ENCODE results near the gene LRRC36.
"Not testable (repeated sequence)": the region's sequence is repeated elsewhere in the genome, so short reads cannot be mapped to it uniquely, and the experiment has no call there.

The LRRC36 gene

DNA sequence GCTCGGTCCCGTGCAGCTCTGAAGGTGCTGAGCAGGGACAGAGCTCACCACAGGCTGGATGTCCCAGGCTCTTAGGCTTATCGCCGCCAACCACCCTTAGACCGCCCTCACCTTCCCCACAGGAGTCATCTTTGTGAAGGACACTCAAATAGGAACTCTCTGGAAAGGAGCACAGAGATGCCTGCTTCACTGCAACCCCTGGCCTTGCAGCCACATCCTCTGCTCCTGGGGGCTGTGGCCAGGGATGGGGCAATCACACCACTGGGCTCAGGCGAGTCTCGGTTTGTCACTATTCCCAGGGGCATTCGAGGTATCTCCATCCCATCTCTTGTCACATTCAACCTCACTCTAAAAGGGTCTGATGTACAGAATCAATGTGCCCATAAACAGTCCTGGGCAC, 78.7 kb downstream of the LRRC36 start:
- DNase-seq: no peak

- peak in 2 of 14 donors; percentile 31 to 35 for DNase-seq
Measured at GRCh38 chr16:67406111-67406971, 79.7 kb downstream of the LRRC36 start.

DNA sequence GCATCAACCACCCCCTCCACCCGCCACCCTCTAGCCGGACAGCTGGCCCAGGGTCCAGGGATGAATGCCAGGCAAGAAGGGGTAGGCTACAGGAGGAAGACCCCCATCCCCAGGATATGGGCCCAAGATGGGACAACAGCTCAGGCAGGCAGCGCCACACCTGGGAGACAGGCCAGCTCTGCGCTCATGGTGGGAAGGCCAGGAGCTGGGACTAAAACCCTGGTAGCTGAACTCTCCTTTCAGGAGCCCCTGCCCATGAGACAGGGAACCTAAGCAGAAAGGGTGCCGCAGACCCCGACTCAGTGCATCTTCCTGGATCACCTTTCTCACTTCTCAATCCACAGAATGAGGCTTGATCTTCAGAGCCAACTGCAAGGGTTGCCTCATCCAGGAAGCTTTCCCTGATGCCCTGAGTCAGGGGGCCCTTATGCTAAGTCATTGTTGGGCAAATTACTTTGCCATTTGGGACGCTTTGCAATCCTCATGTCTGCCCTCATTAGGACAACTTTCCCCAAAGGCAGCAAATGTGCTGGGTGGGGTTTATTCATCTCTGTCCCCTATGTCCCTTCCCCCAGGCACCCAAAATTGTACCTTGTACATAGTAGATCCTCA, 80.7 kb downstream of the LRRC36 start:
- DNase-seq: no peak

DNA sequence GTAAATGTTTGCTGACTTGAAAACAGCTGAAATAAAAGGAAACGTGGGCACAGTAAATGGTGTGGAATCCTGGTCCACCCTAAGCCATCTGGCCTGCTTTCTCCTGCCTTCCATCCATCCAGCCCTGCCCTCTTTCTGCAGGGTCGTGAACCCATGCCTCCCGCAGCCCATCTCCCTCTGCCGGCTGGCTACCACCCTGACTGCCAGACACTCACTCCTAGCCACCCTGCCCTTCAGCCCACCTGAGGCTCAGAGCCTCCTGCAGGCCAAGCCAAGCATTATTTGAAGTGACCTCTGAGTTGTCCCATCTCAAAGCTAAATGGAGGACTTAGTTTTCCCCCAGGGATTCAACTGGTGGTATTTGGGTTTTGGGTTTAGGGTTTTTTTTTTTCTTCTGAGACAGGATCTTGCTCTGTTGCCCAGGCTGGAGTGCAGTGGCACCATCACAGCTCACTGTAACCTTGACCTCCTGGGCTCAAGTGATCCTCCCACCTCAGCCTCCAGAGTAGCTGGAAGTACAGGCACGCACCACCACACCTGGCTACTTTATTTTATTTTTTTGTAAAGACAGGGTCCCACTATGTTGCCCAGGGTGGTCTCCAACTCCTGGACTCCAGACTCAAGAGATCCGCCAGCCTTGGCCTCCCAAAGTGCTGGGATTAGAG, 81.3 kb downstream of the LRRC36 start:
- DNase-seq: no peak

DNA sequence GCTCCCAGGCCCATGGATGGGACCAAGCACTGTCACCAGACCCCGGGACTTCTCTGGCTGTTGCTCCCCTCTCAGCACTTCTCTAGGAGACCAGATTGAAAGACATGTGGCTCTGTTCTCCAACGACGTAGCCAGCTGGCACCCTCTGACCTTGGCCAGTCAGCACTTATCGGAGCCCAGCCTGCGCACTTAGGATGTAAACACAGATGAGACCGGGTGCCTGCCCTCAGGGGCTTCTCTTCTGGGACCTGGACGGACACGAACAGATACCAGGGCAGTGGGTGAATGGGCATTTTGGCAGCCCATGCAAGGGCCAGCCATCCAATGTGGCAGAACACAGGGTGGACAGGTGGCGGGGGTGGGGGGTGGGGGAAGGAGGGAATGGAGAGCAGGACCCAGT, 83.0 kb downstream of the LRRC36 start:
- no peak for DNase-seq

GRCh38 chr16:67411339-67411738, 84.7 kb downstream of the LRRC36 start:
- DNase-seq: no peak

- no peak for DNase-seq
Measured at GRCh38 chr16:67412294-67412693, 85.7 kb downstream of the LRRC36 start.

DNA sequence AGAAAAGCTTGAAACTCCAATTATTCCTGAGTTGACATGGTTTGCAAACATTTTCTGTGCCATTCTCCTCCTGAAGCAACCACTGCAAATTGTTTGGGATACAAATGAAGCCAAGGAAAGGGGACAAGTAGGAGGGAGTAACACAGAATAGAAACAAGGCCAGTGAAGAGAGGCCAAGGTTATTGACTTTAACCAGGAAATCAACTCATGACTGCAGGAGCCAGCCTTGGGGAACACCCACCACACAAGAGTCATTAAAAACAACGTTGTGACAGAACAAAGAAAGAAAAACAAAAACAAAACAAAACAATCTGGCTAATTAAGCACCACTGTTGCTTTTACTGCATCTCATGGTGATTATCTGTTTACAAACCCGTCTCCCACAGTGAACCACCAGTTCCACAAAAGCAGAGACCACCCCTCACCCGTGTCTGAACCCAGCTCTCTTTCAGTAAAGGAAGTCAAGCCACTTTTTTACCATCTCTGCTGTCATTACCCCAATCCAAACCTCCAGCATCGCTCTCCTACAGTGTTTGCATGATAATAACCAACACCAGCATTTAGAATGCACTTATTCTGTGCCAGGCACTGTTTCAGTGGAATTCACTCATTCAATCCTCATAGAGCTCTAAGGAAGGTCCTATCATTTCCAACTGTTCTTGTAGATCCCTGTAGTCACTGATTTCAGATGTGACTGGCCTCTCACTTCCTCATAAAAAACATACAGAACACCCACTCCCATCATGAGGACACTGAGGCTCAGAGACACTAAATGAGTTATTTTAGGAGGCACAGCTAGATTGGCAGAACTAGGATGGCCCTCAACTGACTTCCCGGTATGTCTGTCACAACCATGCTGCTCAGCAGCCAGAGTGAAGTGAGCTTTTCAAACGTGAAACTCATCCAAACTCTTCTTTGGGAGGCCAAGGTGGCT, 87.6 kb downstream of the LRRC36 start:
- DNase-seq: no peak

- not testable (repeated sequence) for DNase-seq
Measured at GRCh38 chr16:67415421-67415820, 88.8 kb downstream of the LRRC36 start.

DNA sequence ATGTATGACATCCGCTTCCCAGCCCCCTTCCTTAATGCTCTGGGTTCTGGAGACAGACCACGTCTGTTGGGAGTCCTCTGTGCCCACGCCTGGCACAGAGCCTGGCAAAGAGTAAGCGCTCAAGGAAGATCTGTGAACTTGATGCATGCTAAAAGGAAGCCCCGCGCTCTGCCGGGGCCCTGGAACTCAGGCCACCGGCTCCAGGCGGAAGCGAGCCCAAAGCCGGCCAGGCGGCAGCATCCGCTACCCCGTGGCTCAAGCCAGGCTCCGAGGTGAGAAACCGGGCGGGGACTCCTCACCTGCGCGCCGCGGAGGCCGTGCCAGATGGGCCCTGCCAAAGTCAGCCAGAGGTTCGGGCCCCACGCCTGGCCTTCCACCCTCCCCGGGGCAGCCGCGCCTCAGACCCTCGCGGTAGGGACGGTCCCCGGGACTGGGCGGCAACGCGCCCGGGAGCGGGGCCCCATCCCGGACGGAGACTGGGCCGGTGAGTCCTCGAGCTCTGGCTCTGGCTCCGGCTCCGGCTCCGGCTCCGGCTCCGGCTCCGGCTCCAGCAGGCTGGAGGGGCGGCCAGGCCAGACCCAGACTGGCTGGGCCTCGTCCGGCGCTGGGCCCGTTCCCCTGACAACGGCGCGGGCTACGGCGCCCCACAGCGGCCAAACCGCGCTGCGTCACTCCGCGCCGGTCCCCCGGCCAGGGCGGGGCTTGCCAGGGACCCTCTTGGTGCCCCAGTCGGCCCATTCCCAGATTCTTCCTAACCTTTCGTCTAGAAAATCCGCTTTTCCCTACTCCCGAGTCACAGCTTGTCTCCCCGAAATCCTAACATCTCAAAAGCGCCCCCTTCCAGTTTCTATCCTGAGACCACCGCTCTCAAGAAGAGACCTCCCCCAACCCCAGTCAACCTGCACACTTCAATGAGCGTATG, 89.5 kb downstream of the LRRC36 start, which contains the start of gene ZDHHC1:
TSS of gene ZDHHC1 (minus strand) at position 606 of the 922 bp plus-strand sequence. CDS start 8,702 bp downstream, outside the sequence.
- DNase-seq: peak in 13 of 14 donors; percentile 27 to 82 (median 58)

DNA sequence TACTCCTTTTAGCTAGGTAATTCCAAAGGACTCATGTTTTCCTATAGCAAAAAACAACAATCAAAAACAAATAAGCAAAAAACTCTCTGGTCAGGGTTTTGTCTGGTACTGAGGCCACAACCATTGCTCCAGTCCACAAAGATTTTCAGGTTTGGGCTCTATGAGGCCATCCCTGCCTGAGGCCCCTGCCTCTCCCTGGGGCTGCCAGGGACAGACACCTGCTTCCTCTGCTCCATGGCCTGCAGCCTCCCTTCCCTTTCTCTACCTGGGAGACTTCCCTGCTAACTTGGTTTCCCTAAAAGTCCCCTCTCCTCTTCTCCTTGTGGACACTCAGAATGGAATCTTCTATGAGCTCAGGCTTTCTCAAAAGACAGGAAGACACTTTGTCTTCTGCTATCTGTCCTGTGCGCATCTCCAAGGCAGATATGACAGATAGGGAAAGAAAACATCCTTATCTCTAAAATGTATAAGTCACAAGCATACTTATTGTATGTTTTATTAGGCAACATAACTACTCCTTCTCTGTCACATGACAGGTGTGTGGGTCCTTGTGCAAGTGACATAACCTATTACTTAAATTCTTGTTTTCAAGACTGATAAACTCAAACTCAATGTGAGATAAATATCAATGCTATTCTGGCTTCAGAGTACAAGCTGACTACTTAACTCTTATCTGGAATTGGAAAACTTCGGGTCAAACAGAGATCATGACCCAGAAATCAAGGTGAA, 90.9 kb downstream of the LRRC36 start:
- no peak for DNase-seq

DNA sequence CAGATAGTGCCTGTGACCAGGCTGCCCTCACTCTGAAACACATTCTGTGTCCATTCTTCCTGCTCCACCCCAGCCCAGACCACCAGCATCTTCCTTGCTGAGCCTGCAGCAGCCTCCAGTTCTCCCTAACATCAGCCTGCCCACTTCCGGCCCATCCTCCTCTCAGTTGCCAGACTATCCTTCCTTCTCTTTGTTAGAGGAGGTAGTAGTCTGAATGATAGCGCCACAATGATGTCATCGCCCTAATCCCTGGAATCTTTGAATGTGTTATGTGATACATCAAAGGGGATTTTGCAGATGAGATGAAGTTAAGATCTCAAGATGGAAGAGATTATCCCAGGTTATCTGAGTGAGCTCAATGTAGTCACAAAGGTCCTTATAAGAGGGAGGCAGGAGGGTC, 92.9 kb downstream of the LRRC36 start:
- DNase-seq: no peak

- DNase-seq: no peak
Measured at GRCh38 chr16:67419931-67420330, 93.3 kb downstream of the LRRC36 start.

GRCh38 chr16:67421030-67421429, 94.4 kb downstream of the LRRC36 start:
- DNase-seq: no peak

DNA sequence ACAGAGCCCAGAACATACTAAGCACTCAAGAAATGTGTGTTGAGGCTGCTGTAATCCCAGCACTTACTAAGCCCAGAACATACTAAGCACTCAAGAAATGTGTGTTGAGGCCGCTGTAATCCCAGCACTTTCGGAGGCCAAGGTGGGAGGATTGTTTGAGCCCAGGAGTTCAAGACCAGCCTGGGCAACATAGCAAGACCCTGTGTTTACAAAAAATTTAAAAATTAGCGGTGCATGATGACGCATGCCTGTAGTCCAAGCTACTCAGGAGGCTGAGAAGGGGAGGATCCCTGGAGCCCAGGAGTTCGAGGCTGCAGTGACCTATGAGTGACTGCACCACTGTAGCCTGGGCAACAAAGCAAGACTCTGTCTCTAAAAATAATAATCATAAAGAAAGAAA, 96.4 kb downstream of the LRRC36 start:
- DNase-seq: no peak

GRCh38 chr16:67423611-67424260, 97.1 kb downstream of the LRRC36 start:
- DNase-seq: no peak

GRCh38 chr16:67424261-67424615, 97.6 kb downstream of the LRRC36 start:
- no peak for DNase-seq

GRCh38 chr16:67425061-67425460, 98.4 kb downstream of the LRRC36 start:
- DNase-seq: no peak

DNA sequence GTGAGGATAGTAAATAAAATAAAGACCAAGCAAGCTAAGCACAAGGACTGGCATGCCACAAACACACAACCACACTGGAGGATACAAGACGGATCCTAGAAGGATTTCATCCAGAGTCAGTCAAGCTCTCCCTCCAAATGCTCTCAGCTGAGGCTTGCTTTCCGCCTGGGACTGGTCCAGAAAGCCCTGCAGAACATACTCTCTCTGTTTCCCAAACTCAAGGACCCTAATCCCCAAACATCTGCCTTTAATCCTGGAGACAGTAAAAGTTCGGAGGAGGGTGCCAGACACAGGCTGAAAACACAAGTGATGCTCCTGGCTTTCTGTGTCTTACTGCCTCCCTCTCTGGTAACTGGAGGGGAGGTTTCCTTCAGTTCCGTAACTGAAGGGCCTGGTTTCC, 99.0 kb downstream of the LRRC36 start:
- DNase-seq: no peak

DNA sequence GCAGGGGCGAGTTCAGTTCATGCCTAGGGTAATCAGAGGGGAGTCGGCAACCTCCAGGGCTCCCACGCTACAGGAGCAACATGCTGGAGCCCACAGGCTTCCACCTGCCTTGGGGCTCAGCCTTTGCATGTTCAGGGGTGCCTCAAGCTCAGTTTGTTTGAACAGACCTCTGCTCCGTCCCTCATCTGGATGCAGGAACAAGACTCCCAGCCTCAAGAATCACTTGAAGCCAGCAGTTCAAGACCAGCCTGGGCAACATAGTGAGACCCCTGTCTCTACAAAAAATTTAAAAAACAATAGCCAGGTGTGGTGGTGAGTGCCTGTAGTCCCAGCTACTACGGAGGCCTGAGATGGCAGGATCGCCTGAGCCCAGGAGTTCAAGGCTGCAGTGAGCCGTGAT, 99.4 kb downstream of the LRRC36 start:
- no peak for DNase-seq
